Activated gamma-delta T cell (primary cell): ENCODE measurements around the gene TBC1D14.
A peak's percentile ranks its signal among the peaks of the same experiment; 100 is the strongest.
"Not testable (repeated sequence)": the region's sequence is repeated elsewhere in the genome, so short reads cannot be mapped to it uniquely, and the experiment has no call there.

Source experiments
- DNase-seq: peaks from one replicate; lab custom pipeline; 2025; lab: John Stamatoyannopoulos, UW

TBC1D14 gene

GRCh38 chr4:7060346-7061150, 150.9 kb downstream of the TBC1D14 start:
- DNase-seq, result no peak

- DNase-seq, result no peak
Measured at GRCh38 chr4:7061815-7062214, 152.2 kb downstream of the TBC1D14 start.

- no peak for DNase-seq
Measured at GRCh38 chr4:7062816-7063215, 153.2 kb downstream of the TBC1D14 start.

DNA sequence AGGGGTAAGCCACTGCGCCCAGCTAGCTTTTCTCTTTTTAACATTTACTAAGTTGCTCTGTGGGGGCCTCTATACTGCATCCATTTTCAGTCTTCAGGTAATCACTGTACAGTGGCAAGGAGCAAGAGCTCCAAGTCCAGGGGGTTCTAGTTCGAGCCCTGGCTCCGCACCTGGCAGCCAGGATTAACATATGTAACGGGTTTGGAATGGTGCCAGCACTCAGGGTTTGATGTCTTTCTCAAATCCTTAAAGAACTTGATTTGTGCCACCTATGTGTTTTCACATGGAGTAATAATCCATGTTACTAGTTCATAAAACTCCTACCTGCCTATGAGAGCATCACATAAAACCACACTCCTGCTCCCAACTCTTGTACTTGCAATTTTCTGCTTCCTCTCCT, 153.7 kb downstream of the TBC1D14 start:
- no peak for DNase-seq

GRCh38 chr4:7066006-7066405, 156.4 kb downstream of the TBC1D14 start:
- DNase-seq, result no peak

DNA sequence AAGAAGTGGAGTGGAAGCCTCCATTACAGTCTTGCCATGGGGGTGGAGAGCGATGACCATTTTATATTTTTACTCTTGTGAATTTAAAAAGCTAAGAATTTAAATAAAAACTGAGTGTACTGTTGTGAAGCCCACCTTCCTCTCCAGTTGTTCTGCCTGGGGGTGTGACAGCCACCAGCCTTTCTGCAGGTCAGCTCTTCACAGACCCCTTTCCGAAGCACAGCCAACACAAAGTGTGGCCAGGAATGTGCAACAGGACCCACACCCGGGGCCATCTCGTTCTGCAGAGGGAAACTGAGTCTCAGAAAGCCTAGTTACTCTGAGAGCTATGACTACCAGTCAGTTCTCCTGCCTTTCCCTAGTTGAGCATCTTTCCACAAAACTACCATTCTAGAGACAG, 156.9 kb downstream of the TBC1D14 start:
- no peak for DNase-seq

DNA sequence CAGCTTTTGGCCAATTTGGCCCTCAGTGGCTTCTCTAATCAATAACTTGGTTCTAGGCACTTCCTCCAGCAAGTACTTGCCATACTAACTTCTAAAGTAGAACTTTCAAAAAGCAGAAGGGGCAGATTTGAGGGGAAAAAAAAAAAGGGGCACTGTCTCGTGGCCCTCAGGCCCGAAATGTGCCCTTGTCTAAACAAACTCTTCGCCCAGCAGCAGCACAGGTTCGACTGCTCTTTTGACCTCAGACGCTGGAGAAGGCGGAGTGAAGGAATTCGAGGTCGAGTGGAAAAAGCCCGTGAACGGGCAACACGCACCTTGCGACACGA, 157.5 kb downstream of the TBC1D14 start:
- DNase-seq, result no peak

- peak; percentile 52 for DNase-seq
Measured at GRCh38 chr4:7067452-7068278, 158.0 kb downstream of the TBC1D14 start, which contains the start of gene GRPEL1. GRPEL1 (minus strand) TSS chr4:7068064; CDS start chr4:7068032, 32 bp downstream.

DNA sequence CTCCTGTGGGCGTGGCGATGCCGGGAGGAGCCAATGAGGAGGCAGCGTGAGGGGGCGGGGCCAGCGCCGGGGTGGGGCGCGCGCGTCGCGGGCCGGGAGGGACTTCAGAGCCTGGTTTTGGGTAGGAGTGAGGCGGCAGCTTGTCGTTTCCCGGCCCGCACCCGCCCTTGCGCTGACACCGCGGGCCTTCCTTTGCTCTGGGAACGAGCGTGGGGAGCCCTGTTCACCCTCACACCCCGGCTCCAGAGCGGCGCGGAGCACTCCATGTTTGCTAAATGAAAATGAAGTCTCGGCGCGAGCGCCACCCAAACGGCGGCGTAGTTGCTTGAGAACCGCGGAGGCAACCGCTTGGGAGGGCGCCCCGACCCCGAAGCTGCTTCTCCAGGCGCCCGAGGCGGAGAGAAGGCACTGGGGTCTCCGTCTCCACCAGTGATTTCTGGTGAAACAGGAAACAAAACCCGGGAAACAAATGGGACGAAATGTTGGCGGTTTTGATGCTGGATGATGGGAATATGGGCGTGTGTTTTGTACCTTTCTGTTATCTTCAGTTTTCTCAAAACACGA, 158.7 kb downstream of the TBC1D14 start:
- peak; percentile 97 for DNase-seq

DNA sequence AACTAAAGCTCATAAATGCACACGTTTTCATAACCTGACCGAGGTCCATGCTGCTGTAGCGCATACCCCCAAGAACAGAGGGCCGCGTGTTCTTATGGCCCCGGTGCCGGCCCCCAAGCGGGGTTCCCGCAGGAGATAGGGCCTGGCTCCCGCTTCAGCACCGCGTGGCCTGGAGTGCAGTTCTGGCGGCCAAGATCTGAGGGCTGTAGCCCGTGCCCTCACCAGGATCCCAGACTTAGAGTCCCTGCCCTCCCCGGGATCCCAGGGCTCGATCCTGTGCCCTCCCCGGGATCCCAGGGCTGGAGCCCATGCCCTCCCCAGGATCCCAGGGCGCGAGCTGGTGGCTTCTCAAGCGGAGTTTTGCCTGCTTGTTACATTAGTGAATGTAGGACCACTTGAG, 159.3 kb downstream of the TBC1D14 start:
- no peak for DNase-seq

DNA sequence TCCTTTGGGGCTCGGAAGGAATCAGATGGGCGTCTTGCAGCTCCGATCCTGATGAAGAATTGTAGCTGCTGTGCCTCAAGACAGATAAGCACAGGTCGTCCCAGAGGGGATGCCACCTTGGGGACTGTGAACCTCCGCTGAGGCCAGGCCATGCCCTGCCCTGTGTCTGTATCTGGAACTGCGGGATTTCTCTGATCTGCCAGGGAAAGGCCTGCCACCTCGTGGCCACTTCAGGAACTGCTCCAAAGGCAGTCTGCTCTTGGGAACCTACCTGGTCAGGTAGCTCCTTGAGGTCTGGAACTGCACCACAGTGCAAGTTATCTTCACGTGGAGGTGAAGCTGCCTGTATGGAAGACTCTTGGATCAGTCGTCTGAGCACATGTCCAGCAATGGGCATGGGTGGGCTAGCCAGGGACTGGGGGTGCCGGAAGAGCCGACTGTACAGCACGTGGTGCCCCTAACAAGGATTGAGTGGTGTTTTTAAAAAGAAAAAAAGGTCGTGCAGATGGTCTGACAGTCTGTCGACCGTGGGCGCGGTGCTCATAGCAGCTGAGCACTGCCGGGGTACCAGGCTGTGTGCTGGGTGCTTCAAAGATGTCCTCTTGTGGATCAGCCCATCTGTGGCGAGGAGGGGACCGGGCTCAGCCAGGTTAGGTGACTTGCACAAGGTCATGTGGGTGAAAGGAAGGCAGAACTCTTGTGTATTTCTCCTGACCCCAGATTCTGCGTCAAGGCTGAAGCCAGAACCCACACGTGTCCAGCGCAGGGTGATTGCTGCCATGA, 161.3 kb downstream of the TBC1D14 start:
- no peak for DNase-seq

DNA sequence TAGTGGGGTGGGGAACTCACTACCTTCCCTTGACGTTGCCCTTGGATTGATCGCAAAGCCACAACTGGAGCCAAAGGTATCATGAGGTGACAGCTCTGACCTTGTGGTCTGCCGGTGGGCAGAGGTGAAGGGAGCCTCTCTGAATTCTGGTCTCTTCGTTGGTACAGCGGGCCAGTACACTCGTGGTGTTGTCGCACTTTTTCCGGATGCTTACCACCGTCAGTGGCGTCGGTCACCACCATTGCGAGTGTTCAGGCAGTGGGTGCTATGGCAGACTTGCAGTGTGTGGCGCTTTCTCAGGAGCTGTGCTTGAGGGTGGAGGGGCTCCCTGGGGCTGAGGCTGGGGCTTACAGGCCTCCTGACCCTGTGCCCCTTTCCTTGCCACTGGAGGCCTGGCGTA, 163.4 kb downstream of the TBC1D14 start:
- DNase-seq, result no peak

DNA sequence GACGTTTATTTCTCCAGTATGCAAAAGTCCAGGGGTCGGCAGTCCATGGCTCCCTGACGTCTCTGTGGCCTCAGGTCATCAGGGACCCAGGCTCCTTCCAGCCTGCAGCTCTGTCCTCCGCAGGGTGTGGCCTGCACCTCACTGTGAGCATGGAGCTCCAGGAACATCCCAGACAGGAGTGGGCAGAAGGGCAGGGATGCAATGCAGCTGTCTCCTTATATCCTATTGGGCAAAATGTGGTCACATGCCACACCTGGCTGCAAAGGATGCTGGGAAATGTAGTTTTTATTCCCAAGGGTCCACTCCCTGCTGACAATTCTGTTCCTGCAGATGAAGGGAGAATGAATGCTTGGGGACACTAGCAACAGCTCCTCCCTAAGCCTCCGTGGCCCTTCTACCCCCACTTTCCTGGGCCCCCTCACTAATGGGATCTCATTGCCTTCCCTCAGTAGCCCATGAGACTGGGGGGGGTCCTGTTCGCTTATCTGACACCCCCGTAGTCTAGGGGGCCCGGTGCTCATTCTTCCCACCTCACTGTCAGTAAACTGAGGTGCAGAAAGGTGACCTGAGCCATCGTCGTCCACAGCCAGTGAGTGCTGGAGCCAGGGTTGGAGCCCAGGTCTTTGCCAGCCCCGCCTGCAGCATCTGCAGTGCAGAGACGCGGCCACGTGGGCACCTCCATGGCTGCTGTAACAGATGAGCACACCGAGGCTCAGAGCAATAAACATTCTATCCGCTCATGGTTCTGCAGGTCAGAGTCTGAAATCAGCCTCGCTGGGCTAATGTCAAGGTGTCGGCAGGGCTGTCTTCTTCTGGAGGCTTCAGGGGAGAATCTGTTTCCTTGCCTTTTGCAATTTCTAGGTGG, 164.1 kb downstream of the TBC1D14 start:
- no peak for DNase-seq

DNA sequence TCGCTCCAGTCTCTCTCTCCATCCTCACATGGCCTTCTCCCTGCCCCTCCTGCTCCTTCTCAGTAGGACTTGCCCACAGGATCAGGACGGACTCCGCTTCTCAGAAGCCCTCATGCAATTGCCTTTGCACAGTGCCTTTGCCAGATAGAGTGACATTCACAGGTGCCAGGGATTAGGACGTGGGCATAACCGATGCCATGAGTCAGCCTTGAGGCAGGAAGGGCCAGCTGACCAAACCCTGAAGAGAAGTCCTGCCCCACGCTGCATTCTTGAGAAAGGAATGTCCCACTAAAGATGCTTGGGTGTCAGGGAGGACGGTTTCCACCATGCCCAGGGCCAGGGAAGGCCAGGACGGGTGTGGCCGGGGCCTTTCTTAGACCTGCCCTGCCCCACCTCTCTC, 164.8 kb downstream of the TBC1D14 start:
- no peak for DNase-seq

GRCh38 chr4:7075962-7076695, 166.5 kb downstream of the TBC1D14 start:
- no peak for DNase-seq

GRCh38 chr4:7076696-7077082, 167.1 kb downstream of the TBC1D14 start:
- DNase-seq, result no peak

- DNase-seq, result no peak
Measured at GRCh38 chr4:7077371-7077770, 167.7 kb downstream of the TBC1D14 start.

DNA sequence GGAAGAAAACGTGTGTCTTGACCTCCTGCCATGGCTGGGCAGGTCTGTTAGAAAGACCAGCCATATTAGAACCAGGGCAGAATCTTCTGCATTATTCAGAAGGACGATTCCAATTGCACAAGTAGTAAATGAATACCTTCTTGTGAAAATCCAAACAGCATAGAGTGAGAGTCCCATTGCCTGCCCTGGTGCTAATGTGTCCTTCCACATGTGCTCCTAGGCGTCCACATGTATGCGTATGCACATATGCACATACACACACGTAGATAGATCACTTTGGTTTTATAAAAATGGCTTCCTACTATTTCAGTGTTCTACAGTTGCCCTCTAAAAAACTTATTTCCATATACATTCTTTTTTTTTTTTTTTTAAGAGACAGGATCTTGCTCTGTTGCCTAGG, 168.4 kb downstream of the TBC1D14 start:
- DNase-seq, result no peak

DNA sequence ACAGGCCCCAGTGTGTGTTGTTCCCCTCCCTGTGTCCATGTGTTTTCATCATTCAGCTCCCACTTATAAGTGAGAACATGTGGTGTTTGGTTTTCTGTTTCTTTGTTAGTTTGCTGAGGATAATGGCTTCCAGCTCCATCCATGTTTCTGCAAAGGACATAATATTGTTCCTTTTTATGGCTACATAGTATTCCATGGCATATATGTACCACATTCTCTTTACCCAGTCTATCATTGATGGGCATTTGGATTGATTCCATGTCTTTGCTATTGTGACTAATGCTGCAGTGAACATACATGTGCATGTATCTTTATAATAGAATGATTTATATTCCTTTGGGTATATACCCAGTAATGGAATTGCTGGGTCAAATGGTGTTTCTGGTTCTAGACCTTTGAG, 169.9 kb downstream of the TBC1D14 start:
- not testable (repeated sequence) for DNase-seq

DNA sequence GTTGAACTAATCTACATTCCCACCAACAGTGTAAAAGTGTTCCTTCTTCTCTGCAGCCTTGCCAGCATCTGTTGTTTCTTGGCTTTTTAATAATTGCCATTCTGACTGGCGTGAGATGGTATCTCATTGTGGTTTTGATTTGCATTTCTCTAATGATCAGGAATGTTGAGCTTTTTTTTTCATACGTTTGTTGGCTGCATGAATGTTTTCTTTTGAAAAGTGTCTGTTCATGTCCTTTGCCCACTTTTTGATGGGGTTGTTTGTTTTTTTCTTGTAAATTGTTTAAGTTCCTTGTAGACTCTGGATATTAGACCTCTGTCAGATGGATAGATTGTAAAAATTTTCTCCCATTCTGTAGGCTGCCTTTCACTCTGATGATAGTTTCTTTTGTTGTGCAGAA, 170.3 kb downstream of the TBC1D14 start:
- DNase-seq, result not testable (repeated sequence)
